Erythroblast (primary cell): ENCODE data around the gene ZFP36L1.

Experiments used
- GATA1 ChIP-seq: IDR thresholded peaks from 2 replicates; pipeline ENCODE4 v1.6.1; 2011; ENCODE audit warnings: low read depth, mild to moderate bottlenecking, control low read depth, low read length, moderate library complexity
- POLR2A ChIP-seq: IDR thresholded peaks from 2 replicates; pipeline ENCODE4 v1.6.1; 2011; ENCODE audit warnings: mild to moderate bottlenecking, low read length

GRCh38 chr14:68819260-68819691, 26.4 kb upstream of the ZFP36L1 start:
- no peak for TF ChIP-seq POLR2A
- no peak for TF ChIP-seq GATA1
